HCEC 1CT (cell line): Measurements from ENCODE around the gene CEP295NL.
"Not testable (repeated sequence)": the region's sequence is repeated elsewhere in the genome, so short reads cannot be mapped to it uniquely, and the experiment has no call there.

ENCODE experiments used
- DNase-seq: peaks from one replicate; pipeline ENCODE4 v3.0.0-alpha.2; 2017

The CEP295NL gene

DNA sequence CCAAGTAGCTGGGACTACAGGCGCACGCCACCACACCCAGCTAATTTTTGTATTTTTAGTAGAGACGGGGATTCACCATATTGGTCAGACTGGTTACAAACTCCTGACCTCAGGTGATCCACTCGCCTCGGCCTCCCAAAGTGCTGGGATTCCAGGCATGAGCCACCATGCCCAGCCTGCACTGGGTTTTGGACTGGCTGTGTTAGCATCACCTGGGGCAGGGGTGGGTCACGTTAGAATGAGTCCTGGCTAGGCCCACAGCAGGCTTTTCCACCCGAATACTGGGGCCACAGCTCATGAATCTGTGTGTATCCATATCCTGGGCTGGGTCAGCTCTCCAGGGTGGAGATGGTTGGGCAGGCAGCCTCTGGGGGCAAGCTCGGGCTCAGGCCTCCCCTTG, 770 bp downstream of the CEP295NL start:
- DNase-seq, result not testable (repeated sequence)

GRCh38 chr17:78901806-78902205, 1.2 kb downstream of the CEP295NL start:
- no peak for DNase-seq

GRCh38 chr17:78900816-78901215, 2.2 kb downstream of the CEP295NL start:
- no peak for DNase-seq

DNA sequence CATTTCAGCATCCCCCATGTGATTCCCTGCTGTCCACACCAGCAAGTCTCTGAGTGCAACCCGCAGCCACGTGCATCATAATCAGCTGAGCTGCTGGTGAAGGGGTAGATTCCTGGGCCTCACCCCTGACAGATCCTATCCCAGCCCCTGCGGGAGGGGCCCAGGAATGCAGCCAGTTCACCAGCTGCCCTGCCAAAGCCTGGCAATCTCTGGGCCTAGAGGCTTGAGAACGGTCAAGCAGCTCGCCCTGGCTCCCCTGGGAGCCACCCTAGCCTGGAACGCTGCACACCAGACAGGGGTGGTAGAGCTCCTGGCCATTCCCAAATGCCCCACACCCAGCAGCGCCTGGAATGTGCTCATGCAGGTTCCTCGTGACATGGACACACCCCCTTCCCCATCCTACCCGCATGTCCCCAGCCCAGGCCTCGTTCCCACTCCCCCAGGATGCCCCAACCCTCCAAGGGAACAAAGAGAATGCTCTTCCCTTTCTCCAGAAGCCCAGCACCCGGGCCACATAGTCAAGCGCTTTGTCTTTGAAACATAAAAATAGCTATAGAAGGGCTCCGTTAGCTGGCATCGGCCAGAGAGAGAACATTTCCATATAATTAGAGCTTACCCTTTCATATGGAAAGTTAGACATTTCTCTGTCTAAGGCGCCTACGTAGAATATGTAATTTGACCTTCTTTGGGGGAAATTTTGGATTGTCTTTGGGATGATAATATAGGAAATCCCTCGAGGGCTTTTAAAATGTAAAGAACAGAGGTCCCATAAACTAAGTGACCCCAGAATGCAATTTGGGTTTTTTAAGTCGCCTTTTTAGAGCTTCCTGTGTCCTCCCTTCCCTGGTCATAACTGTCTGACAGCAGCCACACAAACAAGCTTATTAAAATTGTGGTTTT, 3.4 kb downstream of the CEP295NL start:
- DNase-seq, result no peak

DNA sequence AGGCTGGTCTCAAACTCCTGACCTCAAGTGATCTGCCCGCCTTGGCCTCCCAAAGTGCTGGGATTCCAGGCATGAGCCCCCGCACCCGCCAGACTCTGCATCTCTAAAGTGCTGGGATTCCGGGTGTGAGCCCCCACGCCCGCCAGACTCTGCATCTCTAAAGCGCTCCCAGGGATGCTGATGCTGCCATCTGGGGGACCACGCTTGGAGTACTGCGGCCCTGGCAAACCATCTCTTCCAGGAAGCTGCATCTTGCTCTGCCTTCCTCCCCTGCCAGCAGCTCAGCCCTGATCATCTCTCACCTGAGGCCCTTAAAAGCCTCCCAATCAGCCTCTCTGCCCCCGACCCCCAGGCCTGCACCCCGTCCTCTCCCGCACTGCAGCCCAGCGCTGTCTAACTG, 4.1 kb downstream of the CEP295NL start:
- no peak for DNase-seq

DNA sequence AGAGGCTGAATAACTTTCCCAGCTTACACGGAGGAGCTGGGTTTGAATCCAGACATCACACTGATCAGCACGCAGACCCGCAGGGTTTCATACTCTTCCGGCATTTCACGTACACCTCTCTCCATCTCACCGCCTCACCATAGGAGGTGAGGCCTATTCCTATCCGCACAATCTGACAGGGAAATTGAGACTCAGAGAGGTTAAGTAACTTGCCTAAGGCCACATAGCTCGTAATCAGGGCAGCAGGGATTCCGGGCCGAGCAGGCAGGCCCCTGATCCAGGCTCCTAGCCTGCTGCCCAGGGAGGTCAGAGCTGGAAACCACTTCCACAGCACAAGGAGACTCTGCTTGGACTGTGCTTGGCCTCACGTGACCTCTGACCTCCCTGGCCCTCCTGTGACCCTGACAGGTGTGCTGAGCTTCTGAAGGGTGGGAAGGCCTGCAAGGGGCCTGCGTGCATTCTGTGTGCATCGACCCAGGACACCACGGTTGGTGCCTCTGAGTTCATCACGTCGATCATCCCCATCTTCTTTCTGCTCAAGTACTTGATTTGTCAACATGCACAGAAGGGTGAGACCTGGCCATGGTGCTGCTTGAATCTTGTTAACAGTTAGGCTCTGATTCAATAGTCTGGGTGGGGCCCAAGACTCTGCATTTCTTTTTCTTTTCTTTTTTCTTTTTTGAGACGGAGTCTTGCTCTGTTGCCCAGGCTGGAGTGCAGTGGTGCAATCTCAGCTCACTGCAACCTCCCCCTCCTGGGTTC, 4.7 kb downstream of the CEP295NL start:
- no peak for DNase-seq

DNA sequence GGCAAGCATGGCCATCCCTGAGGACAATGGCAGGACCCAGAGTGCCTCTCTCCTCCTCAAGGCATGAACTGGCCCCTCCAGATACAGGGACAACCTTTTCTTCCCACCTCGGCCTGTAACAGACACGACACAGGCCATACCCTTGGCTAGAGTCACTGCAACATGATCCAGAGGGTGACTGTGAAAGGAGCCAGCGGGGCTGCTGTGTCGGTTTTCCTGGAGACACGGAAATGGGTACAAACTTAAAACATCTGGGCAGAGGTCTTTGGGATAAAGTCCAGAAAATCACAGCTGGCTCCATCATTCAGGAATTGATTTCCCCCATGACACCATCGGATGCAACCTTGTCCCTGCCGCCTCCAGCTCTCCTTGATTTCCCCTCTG, 5.3 kb downstream of the CEP295NL start:
- no peak for DNase-seq

- DNase-seq, result no peak
Observed at GRCh38 chr17:78896834-78897663, 6.0 kb downstream of the CEP295NL start.

GRCh38 chr17:78896091-78896833, 6.7 kb downstream of the CEP295NL start:
- DNase-seq, result no peak

- no peak for DNase-seq
Observed at GRCh38 chr17:78895322-78895721, 7.7 kb downstream of the CEP295NL start.

GRCh38 chr17:78893684-78894083, 9.3 kb downstream of the CEP295NL start:
- DNase-seq, result no peak

GRCh38 chr17:78892936-78893379, 10.0 kb downstream of the CEP295NL start:
- no peak for DNase-seq

DNA sequence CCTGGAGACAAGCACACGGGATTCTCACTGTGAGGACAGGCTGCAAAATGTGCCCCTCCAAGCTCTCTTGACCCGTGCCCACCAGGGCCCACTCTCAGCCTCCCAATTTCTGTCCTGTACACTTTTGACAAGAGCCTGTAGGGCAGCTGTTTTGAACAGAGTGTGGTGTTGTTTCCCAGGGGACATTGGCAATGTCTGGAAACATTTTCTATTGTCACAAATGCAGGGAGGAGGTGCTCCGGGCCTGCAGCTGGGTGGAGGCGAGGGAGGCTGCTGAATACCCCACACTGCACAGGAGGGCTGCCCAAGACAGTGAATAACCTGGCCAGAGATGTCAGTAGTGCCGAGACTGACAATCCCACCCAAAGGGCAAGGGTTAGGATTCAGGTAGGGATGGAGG, 10.5 kb downstream of the CEP295NL start:
- no peak for DNase-seq

DNA sequence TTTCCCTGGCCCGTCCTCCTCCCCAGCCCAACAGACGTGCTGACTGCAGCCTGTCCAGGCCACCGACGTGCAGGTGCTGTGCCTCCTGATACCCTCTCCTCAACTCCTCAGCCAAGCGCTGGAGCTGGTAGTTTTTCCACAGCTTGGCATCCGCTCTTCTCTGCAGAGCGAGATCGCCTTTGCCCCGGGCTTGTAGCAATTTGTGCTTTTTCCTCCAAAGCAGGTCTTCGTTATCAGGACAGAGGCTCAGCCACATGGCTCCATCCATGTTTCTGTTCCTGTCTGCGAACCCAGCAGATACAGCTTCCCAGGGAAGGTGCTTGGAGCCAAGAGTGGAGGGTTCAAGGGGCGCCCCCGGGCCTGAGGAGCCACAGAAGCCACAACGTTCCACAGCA, 10.9 kb downstream of the CEP295NL start:
- DNase-seq, result no peak

DNA sequence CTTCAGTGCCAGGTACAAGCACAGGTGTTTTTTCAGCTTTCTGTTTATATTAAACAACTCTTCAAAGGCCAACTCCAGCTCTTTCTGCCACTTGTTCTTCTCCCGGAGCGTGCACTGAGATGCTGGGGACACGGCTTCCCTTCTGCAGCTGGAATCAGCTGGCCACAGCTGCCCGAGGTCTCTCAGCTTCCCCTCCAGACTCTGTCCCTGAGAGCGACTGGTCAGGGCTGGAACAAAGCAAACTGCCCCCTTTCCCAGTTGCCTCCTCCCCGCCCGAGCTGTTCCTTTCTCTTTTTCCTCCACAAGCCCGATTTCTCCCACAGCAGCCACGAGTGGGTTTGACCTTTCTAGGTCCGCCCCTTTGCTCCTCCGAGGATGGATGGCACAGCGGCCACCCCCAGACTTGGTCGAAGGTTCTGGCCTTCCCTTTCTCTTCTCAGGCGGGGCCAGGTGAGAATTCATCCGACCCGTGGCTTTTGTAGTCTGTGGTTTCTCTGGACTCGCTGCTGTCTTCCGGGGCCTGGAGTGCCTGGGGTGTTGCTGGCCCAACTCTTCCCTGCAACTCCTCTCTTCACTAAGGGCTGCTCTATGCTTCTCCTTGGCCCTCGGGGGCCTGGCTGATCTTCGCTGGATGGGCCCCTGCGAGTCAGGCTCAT, 11.5 kb downstream of the CEP295NL start:
- DNase-seq, result no peak

GRCh38 chr17:78890498-78890897, 12.5 kb downstream of the CEP295NL start:
- DNase-seq, result no peak

DNA sequence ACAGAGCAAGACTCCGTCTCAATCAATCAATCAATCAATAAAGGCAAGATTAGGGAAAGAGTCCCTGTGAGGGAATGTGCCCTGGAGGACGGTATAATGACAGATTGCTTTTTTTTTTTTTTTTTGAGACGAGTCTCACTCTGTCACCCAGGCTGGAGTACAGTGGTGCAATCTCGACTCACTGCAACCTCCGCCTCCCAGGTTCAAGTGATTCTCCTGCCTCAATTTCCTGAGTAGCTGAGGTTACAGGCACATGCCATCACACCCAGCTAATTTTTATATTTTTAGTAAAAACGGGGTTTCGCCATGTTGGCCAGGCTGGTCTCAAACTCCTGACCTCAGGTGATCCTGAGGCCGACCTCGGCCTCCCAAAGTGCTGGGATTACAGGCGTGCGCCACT, 12.9 kb downstream of the CEP295NL start:
- not testable (repeated sequence) for DNase-seq

GRCh38 chr17:78889531-78889930, 13.5 kb downstream of the CEP295NL start:
- no peak for DNase-seq

- DNase-seq, result no peak
Observed at GRCh38 chr17:78888941-78889518, 14.0 kb downstream of the CEP295NL start.

- no peak for DNase-seq
Observed at GRCh38 chr17:78886954-78887353, 16.0 kb downstream of the CEP295NL start.

DNA sequence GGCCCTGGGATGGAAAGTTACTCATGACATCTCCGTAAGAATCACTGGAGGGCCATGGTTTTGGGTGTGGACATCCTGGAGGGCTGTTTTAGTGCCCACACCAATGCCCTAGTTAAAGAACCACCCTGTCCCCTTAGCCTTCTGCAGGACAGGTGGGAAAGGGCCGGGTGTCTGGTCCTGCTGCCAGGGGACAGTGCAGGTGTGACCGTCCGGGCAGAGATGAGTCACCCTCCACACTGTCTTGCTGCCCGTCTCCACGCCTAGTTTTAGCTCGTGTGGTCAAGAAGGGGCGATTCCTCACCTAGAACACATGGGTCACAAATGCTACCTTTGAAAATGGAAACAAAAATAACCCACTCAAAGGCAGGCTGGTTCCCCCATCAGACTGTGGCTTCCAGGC, 17.0 kb downstream of the CEP295NL start:
- DNase-seq, result no peak
